ENCODE measurements around the gene ATP9B.
"Not testable (repeated sequence)": the region's sequence is repeated elsewhere in the genome, so short reads cannot be mapped to it uniquely, and the experiment has no call there.

Gene ATP9B

DNA sequence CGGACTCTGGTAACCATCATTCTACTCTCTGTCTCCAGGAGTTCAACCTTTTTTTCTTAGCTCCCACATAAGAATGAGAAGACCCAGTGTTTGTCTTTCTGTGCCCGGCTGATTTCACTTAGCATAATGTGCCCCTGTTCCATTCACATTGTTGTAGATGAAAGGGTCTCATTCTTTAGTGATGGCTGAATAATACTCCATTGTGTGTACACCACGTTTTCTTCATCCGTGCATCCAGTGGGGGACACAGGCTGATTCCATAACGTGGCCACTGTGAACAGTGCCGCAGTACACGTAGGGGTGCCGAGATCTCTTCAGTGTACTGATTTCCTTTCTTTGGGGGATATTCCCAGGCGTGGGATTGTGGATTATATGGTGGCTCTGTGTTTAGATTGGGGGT lies 254.3 kb downstream of the ATP9B start:
- TF ChIP-seq, protein P1, sequence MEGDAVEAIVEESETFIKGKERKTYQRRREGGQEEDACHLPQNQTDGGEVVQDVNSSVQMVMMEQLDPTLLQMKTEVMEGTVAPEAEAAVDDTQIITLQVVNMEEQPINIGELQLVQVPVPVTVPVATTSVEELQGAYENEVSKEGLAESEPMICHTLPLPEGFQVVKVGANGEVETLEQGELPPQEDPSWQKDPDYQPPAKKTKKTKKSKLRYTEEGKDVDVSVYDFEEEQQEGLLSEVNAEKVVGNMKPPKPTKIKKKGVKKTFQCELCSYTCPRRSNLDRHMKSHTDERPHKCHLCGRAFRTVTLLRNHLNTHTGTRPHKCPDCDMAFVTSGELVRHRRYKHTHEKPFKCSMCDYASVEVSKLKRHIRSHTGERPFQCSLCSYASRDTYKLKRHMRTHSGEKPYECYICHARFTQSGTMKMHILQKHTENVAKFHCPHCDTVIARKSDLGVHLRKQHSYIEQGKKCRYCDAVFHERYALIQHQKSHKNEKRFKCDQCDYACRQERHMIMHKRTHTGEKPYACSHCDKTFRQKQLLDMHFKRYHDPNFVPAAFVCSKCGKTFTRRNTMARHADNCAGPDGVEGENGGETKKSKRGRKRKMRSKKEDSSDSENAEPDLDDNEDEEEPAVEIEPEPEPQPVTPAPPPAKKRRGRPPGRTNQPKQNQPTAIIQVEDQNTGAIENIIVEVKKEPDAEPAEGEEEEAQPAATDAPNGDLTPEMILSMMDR (conservative IDR thresholded peaks at IDR 0.05), result no peak

DNA sequence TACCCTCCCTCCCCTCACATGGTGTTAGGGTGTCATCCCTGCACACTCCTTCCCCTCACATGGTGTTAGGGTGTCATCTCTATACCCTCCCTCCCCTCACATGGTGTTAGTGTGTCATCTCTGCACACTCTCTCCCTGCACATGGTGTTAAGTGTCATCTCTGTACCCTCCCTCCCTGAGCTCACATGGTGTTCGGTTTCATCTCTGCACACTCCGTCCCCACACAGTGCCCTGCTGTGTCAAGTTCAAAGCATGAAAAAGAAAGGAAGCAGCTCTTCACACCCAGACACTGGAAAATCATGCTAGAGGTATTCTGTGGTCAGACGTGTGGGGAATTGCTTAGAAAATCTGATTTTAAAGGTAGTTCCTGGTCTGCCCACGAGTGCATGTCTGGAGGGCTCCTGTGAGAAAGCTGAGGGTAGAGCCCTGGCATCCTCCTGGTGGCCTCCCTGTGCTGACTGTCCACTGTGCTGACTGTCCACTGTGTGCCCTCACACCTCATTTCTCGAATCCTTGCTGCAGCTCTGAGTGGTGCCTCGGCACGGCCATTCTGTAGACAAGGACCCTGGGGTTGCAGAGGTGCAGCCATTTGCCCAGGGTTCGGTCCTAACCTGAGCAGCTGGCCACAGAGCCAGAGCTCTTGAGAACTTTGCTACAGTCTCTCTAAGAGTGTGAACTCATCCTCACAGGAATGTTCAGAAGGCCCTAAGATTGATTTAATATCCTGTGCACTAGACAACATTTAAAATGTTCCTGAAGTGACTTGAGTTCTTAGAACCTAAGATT lies 257.4 kb downstream of the ATP9B start:
- TF ChIP-seq, protein P1 (conservative IDR thresholded peaks at IDR 0.05), result no peak
- H3K27ac ChIP-seq, result no peak overlapping the region

More for the DNA sequence above, 254.3 kb downstream of the ATP9B start:
- H3K27ac ChIP-seq, result no peak overlapping the region

DNA sequence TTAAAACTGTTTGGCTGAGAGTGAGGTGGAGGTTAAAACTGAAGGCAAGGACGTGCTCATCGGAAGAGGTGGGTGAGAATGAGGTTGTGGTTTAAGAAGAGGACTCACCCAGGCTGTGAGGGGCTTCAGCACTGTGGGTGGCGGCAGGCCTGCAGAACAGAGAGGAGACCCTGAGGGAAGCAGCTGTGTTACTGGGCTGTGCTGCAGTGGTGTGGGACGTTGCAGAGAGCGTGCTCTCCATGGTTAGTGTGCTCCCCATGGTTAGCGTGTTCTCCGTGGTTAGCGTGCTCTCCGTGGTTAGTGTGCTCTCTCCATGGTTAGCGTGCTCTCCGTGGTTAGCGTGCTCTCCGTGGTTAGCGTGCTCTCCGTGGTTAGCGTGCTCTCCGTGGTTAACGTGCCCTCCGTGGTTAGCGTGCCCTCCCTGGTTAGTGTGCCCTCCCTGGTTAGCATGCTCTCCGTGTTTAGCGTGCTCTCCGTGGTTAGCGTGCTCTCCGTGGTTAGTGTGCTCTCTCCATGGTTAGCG lies 258.1 kb downstream of the ATP9B start:
- TF ChIP-seq, protein P1 (conservative IDR thresholded peaks at IDR 0.05), result no peak
- H3K27ac ChIP-seq, result no peak overlapping the region

DNA sequence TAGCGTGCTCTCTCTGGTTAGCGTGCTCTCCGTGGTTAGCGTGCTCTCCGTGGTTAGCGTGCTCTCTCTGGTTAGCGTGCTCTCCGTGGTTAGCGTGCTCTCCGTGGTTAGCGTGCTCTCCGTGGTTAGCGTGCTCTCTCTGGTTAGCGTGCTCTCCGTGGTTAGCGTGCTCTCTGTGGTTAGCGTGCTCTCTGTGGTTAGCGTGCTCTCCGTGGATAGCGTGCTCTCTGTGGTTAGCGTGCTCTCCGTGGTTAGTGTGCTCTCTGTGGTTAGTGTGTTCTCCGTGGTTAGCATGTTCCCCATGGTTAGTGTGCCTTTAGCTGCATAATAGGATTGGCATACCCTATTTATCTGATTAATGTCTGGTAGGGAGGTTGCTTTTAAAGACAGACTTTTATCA lies 258.7 kb downstream of the ATP9B start:
- H3K27ac ChIP-seq, result not testable (repeated sequence)

DNA sequence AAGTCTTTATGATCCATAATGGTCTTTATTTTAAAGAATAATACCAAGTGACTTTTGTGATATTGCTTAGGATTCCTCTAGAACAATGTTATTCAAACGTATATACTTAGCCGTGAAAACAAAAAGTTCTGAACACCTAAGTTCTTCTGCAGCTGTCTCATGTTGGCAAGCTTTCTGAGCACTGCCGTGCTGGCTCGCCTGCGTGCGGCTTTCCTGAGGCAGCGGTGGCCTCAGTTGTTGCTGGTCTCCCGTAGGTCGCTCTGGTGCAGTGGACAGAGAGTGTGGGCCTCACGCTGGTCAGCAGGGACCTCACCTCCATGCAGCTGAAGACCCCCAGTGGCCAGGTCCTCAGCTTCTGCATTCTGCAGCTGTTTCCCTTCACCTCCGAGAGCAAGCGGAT lies 259.7 kb downstream of the ATP9B start:
- no peak overlapping the region; the same call in 1 of the 2 replicates for H3K27ac ChIP-seq
- TF ChIP-seq, protein P1 (conservative IDR thresholded peaks at IDR 0.05), result no peak

DNA sequence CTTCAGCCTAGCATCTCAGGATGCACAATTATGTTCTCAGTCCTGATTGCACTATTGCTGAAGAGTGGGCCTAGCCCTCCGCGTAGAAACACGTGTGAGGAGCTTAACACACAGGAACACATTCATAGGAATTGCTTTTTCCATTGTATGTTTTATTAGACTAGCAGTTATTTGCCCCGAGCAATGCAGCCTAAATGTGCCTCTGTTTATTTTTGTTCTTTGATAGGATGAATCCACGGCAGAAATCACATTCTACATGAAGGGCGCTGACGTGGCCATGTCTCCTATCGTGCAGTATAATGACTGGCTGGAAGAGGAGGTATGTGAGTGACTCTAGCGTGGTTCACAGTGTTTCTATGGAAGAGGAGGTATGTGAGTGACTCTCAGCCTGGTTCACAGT lies 260.6 kb downstream of the ATP9B start:
- TF ChIP-seq, protein P1 (conservative IDR thresholded peaks at IDR 0.05), result no peak
- no peak overlapping the region; the same call in 1 of the 2 replicates for H3K27ac ChIP-seq

DNA sequence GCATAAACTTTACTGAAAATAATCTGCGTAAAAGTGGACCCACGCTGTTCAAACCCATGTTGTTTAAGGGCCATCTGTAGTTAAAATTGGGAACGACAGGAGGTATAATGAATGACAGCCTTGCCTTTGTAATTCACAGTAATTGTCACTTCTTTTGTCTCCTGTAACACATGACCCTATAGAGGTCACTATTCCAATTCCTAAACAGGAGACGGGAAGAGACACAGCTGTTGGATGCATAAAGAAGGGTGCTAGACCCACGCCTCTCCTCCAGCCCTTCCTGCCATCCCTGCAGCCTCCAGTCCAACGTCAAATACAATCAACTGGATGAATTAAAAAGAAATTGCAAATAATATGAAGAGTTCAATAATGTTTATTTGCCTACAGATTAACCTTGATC lies 263.5 kb downstream of the ATP9B start:
- TF ChIP-seq, protein P1 (conservative IDR thresholded peaks at IDR 0.05), result no peak
- H3K27ac ChIP-seq, result no peak overlapping the region

DNA sequence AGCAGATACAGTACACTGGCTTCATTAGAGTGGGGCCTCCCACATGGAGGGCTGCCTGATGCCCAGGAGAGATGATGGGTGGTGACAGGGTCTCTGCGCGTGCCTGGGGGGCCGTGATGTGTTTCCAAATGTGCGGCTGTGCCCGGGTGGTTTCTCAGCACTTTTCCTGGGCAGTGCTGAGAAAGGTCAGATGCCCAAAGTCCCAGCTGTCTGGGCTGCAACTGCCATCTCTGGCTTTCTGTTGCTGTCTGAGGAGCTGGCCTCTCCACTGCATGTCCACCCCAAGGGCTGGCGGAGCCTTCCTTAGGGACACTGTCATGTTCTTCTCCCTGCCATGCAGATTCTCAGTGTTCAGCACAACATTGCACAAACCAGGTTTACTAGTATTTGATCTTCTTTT lies 263.9 kb downstream of the ATP9B start:
- TF ChIP-seq, protein P1 (conservative IDR thresholded peaks at IDR 0.05), result no peak
- H3K27ac ChIP-seq, result no peak overlapping the region
